ENCODE data around the gene TRAF6.

GRCh38 chr11:36447514-36447913 lies 62.6 kb downstream of the TRAF6 start:
- no peak for TF ChIP-seq EZH2phosphoT487 (IDR thresholded peaks at IDR 0.05; ENCODE audit: borderline replicate concordance, low read depth)
- no peak for TF ChIP-seq CTCF (IDR thresholded peaks at IDR 0.05)
- TF ChIP-seq TEAD4 (IDR thresholded peaks at IDR 0.05; ENCODE audit: borderline replicate concordance, insufficient read depth): no peak
- TF ChIP-seq MAX (IDR thresholded peaks at IDR 0.05; ENCODE audit: low read depth): no peak
- TF ChIP-seq REST (IDR thresholded peaks at IDR 0.05; ENCODE audit: low read depth, low read length): no peak
- no peak for TF ChIP-seq SMC3 (IDR thresholded peaks at IDR 0.05; ENCODE audit: low read depth, low read length)
- no peak for TF ChIP-seq PBX3 (IDR thresholded peaks at IDR 0.05)
- no peak for TF ChIP-seq FOXJ3 (CRISPR knock-in tag; IDR thresholded peaks at IDR 0.05)
- TF ChIP-seq YY1 (IDR thresholded peaks at IDR 0.05; ENCODE audit: low read depth): no peak

Measured in SK-N-SH (cell line).